Measurements from ENCODE around the gene COTL1. TPM values are rescaled to one million over a fixed set of nuclear protein-coding genes. Genes with fewer than 3 reads are reported as not detected.
"Not testable (repeated sequence)": the region's sequence is repeated elsewhere in the genome, so short reads cannot be mapped to it uniquely, and the experiment has no call there.

Gene COTL1
- total and polyA plus RNA-seq, 4 experiments from 2014 or later, result 181 to 683 (median 387) TPM

- Mint-ChIP-seq H3K27ac (peak overlapping the region in 2 of 7 donors; percentile 74 to 83), H3K36me3 (no peaks in the 10 kb centered on the region), H3K9me3 (no peaks in the 10 kb centered on the region), H3K4me1 (peaks cover 11 to 30% (median 22%) of the 10 kb centered on the region in 4 donors), H3K4me3 (no peak overlapping the region), H3K27me3 (no peaks in the 10 kb centered on the region)
- Histone ChIP-seq H3K4me3 (ENCODE audit: low read length in 2 of 2) (no peak overlapping the region), H3K9me3 (ENCODE audit: control insufficient read depth in 1 of 2, low read length in 2 of 2) (no peaks in the 10 kb centered on the region), H3K36me3 (ENCODE audit: insufficient read depth, low read length) (no peaks in the 10 kb centered on the region), H3K27ac (ENCODE audit: low read depth, low read length) (no peak overlapping the region), H3K4me1 (ENCODE audit: insufficient read depth, low read length) (peaks cover 15% of the 10 kb centered on the region), H3K27me3 (ENCODE audit: insufficient read depth, low read length) (no peaks in the 10 kb centered on the region)
- no peak for DNase-seq
- ChIA-PET CTCF (ENCODE audit: partially characterized antibody) (interaction anchor here (0.8 to 1.9 kb wide), 6 partner anchors 10 to 124 kb away, joined by 3 to 9 read pairs (median 3); no protein-coding TSS in a partner anchor), POLR2A (ENCODE audit: partially characterized antibody) (interaction anchor here (1.2 to 1.3 kb wide), 2 partner anchors 19 to 72 kb away, joined by 3 to 4 read pairs; partner anchors contain the start of gene KLHL36)
- intact Hi-C loops (cut with micrococcal nuclease), result no loop called here
Observed at GRCh38 chr16:84630009-84630408, 12.1 kb upstream of the COTL1 start.

GRCh38 chr16:84629580-84629979 lies 11.7 kb upstream of the COTL1 start:
- H3K9me3 ChIP-seq (ENCODE audit: control insufficient read depth in 1 of 2, low read length in 2 of 2), result no peaks in the 10 kb centered on the region
- no peaks in the 10 kb centered on the region for H3K27me3 ChIP-seq (ENCODE audit: insufficient read depth, low read length)
- H3K27me3 Mint-ChIP-seq, result no peaks in the 10 kb centered on the region
- H3K4me1 Mint-ChIP-seq, result peaks cover 11 to 30% (median 22%) of the 10 kb centered on the region in 4 donors
- H3K9me3 Mint-ChIP-seq, result no peaks in the 10 kb centered on the region
- CTCF ChIA-PET (ENCODE audit: partially characterized antibody), result interaction anchor here (0.8 to 1.4 kb wide), 5 partner anchors 9 to 123 kb away, joined by 3 to 9 read pairs (median 3); no protein-coding TSS in a partner anchor
- POLR2A ChIA-PET (ENCODE audit: partially characterized antibody), result interaction anchor here (1.2 to 1.3 kb wide), 2 partner anchors 19 to 72 kb away, joined by 3 to 4 read pairs; partner anchors contain the start of gene KLHL36
- no peak overlapping the region for H3K4me3 ChIP-seq (ENCODE audit: low read length in 2 of 2)
- H3K36me3 ChIP-seq (ENCODE audit: insufficient read depth, low read length), result no peaks in the 10 kb centered on the region
- H3K4me3 Mint-ChIP-seq, result no peak overlapping the region
- no peak overlapping the region for H3K27ac ChIP-seq (ENCODE audit: low read depth, low read length)
- peaks cover 15% of the 10 kb centered on the region for H3K4me1 ChIP-seq (ENCODE audit: insufficient read depth, low read length)
- H3K27ac Mint-ChIP-seq, result peak overlapping the region in 2 of 7 donors; percentile 74 to 83
- no peaks in the 10 kb centered on the region for H3K36me3 Mint-ChIP-seq
- intact Hi-C loops (cut with micrococcal nuclease), result no loop called here
- DNase-seq, result no peak

- ChIA-PET POLR2A (ENCODE audit: partially characterized antibody) (no interaction called here), CTCF (ENCODE audit: partially characterized antibody) (interaction anchor here (0.9 to 1.3 kb wide), 3 partner anchors 74 to 122 kb away, joined by 3 to 9 read pairs (median 3); no protein-coding TSS in a partner anchor)
- no peak for DNase-seq
- intact Hi-C loops (cut with micrococcal nuclease), result no loop called here
- H3K4me1 ChIP-seq (ENCODE audit: insufficient read depth, low read length), result peaks cover 15% of the 10 kb centered on the region
- Mint-ChIP-seq H3K36me3 (no peaks in the 10 kb centered on the region), H3K27ac (no peak overlapping the region), H3K9me3 (no peaks in the 10 kb centered on the region), H3K4me3 (no peak overlapping the region), H3K27me3 (no peaks in the 10 kb centered on the region), H3K4me1 (peaks cover 11 to 30% (median 21%) of the 10 kb centered on the region in 4 donors)
- H3K9me3 ChIP-seq (ENCODE audit: control insufficient read depth in 1 of 2, low read length in 2 of 2), result no peaks in the 10 kb centered on the region
- H3K36me3 ChIP-seq (ENCODE audit: insufficient read depth, low read length), result no peaks in the 10 kb centered on the region
- H3K4me3 ChIP-seq (ENCODE audit: low read length in 2 of 2), result no peak overlapping the region
- no peak overlapping the region for H3K27ac ChIP-seq (ENCODE audit: low read depth, low read length)
- no peaks in the 10 kb centered on the region for H3K27me3 ChIP-seq (ENCODE audit: insufficient read depth, low read length)
Observed at GRCh38 chr16:84628226-84628731, 10.4 kb upstream of the COTL1 start.

- intact Hi-C loops (cut with micrococcal nuclease), result no loop called here
- Histone ChIP-seq H3K9me3 (ENCODE audit: control insufficient read depth in 1 of 2, low read length in 2 of 2) (no peaks in the 10 kb centered on the region), H3K4me3 (ENCODE audit: low read length in 2 of 2) (no peak overlapping the region), H3K4me1 (ENCODE audit: insufficient read depth, low read length) (peaks cover 4% of the 10 kb centered on the region), H3K27ac (ENCODE audit: low read depth, low read length) (no peak overlapping the region), H3K36me3 (ENCODE audit: insufficient read depth, low read length) (no peaks in the 10 kb centered on the region), H3K27me3 (ENCODE audit: insufficient read depth, low read length) (no peaks in the 10 kb centered on the region)
- ChIA-PET POLR2A (ENCODE audit: partially characterized antibody) (no interaction called here), CTCF (ENCODE audit: partially characterized antibody) (interaction anchor here (2.0 to 2.4 kb wide), 3 partner anchors 47 to 115 kb away, joined by 5 to 9 read pairs (median 7); no protein-coding TSS in a partner anchor)
- no peaks in the 10 kb centered on the region for H3K36me3 Mint-ChIP-seq
- peaks cover 5 to 13% (median 9%) of the 10 kb centered on the region in 4 donors for H3K4me1 Mint-ChIP-seq
- DNase-seq, result no peak
- H3K27me3 Mint-ChIP-seq, result no peaks in the 10 kb centered on the region
- no peaks in the 10 kb centered on the region for H3K9me3 Mint-ChIP-seq
- no peak overlapping the region for H3K27ac Mint-ChIP-seq
- no peak overlapping the region for H3K4me3 Mint-ChIP-seq
Observed at GRCh38 chr16:84625556-84625955, 7.7 kb upstream of the COTL1 start.

DNA sequence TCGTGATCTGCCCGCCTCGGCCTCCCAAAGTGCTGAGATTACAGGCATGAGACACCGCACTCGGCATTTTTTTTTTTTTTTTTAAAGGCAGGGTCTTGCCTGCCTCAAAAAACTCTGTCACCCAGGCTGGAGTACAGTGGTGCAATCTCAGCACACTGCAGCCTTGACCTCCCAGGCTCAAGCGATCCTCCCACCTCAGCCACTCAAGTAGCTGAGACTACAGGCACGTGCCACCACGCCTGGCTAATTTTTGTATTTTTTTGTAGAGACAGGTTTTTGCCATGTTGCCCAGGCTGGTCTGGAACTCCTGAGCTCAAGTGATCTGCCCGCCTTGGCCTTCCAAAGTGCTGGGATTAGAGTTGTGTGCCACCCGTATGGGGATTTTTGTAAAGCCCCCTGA lies 3.0 kb upstream of the COTL1 start:
- Mint-ChIP-seq H3K4me1 (peaks cover 9 to 23% (median 19%) of the 10 kb centered on the region in 4 donors), H3K27ac (peak overlapping the region in 1 of 7 donors; percentile 10)
- H3K36me3 ChIP-seq (ENCODE audit: insufficient read depth, low read length); H3K36me3 Mint-ChIP-seq; H3K4me3 Mint-ChIP-seq; H3K27me3 Mint-ChIP-seq; DNase-seq; H3K9me3 Mint-ChIP-seq; intact Hi-C loops (cut with micrococcal nuclease); H3K4me3 ChIP-seq (ENCODE audit: low read length in 2 of 2); H3K9me3 ChIP-seq (ENCODE audit: control insufficient read depth in 1 of 2, low read length in 2 of 2); H3K27ac ChIP-seq (ENCODE audit: low read depth, low read length); H3K4me1 ChIP-seq (ENCODE audit: insufficient read depth, low read length); H3K27me3 ChIP-seq (ENCODE audit: insufficient read depth, low read length): not testable (repeated sequence)
- POLR2A ChIA-PET (ENCODE audit: partially characterized antibody), result interaction anchor here (0.7 to 3.3 kb wide), 11 partner anchors 10 to 116 kb away, joined by 3 to 26 read pairs (median 5); partner anchors contain the start of gene KLHL36
- CTCF ChIA-PET (ENCODE audit: partially characterized antibody), result interaction anchor here (0.6 to 15.2 kb wide), 18 partner anchors 9 to 466 kb away, joined by 3 to 358 read pairs (median 4); partner anchors contain the start of gene MEAK7

DNA sequence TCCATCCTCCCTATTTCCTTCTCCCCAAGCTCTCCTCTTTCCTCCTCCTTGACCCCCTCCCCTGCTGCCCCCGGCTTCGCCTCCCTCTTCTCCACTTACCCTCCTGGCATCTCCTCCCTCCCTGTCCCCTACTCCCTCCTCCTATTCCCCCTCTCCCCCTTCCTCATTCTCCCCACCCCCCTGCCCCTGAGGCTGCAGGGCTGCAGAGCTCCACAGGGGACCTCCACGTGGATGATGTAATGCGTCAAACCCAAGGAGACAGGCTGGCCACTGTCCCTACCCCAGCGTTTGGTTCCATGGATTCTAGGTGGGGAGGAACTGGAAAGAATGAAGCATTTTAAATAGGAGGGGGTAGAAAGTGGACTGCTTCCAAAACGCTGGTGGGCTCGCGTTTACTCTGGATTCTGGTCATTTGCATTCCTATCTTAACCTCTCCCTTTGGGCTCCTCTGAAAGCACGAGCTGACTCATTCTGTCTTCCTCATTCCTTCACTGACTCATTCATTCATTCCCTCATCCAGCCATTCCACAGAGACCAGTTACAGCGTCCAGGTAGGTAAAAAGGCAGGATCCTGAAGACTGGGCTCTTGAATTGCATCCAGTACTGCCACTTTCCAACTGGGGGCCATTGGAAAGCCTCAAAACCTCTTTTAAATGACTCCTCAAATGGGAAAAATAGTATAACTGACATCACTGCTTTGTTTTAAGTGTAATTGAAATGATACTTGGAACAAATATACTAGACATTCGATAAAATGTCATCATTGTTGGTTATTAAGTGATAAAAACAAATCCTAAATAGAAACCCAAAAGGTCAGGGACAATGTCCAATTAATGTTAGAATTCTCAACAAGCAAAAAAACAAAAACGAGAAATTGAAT lies 943 bp upstream of the COTL1 start:
- ChIA-PET POLR2A (ENCODE audit: partially characterized antibody) (interaction anchor here (0.7 to 10.2 kb wide), 7 partner anchors 17 to 112 kb away, joined by 3 to 530 read pairs (median 56); partner anchors contain the start of genes KLHL36 and MEAK7), CTCF (ENCODE audit: partially characterized antibody) (interaction anchor here (1.2 to 15.2 kb wide), 3 partner anchors 13 to 110 kb away, joined by 3 to 358 read pairs (median 4); partner anchors contain the start of gene MEAK7)
- Mint-ChIP-seq H3K36me3 (peaks cover 19 to 24% of the 10 kb centered on the region in 2 donors), H3K4me1 (peaks cover 28 to 44% (median 38%) of the 10 kb centered on the region in 4 donors), H3K27ac (peak overlapping the region in 6 of 7 donors; percentile 17 to 90 (median 57)), H3K9me3 (peaks cover 0 to 1% (median 0%) of the 10 kb centered on the region in 8 donors), H3K4me3 (peak overlapping the region; percentile 27 to 82 (median 64)), H3K27me3 (no peaks in the 10 kb centered on the region)
- no peak for DNase-seq
- Histone ChIP-seq H3K4me3 (ENCODE audit: low read length in 2 of 2) (no peak overlapping the region), H3K27ac (ENCODE audit: low read depth, low read length) (no peak overlapping the region), H3K9me3 (ENCODE audit: control insufficient read depth in 1 of 2, low read length in 2 of 2) (no peaks in the 10 kb centered on the region), H3K4me1 (ENCODE audit: insufficient read depth, low read length) (peaks cover 30% of the 10 kb centered on the region), H3K27me3 (ENCODE audit: insufficient read depth, low read length) (no peaks in the 10 kb centered on the region), H3K36me3 (ENCODE audit: insufficient read depth, low read length) (no peaks in the 10 kb centered on the region)
- intact Hi-C loops (cut with micrococcal nuclease), result loop anchor here (1.0 to 5.0 kb wide), 6 partner anchors 25 to 108 kb away; no protein-coding TSS in a partner anchor
